NCI-H2029 (cell line): ENCODE data around the gene SLX1A.
"Not testable (repeated sequence)": the region's sequence is repeated elsewhere in the genome, so short reads cannot be mapped to it uniquely, and the experiment has no call there.

Experiments used
- DNase-seq: peaks from one replicate; lab custom pipeline; 2025; lab: John Stamatoyannopoulos, UW

Gene SLX1A

DNA sequence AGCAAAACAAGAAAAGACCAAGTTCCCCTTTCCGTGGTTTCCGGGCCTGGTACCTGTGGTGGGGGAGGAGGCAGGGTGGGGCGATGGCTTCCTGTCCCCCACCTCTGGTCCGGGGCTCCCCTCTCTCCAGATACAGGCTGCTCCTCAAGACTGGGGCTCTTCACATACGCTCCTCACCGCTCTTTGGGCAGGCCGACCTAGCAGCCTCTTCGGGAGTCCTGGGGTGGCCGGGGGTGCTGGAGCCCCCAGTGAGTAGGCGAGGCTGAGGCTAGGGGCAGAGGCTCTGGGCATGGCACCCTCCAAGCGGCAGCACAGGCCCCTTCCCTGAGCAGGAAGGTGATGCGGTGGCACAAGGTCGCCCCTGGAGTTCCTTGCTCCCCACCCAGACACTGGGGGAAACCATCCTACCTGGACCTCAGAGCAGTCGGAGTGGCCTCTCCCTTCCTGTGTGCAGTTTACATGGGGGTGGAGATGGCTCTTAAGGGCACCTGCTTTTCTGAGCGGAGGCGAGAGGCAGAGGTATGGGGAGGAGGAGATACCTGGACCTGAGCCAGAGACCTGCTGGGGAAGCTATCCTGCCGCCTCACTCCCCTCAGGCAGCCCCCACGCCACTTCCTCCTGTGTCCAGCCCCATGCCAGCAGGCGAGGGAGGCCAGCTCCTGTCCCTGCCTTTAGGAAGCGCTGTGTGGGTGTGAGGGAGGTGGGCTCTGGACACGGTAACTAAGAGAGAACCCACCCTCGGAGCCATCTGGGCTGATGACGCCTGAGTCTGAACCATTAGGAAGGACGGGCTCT is 9.4 kb upstream of the SLX1A start:
- peak; percentile 78 for DNase-seq

- DNase-seq: no peak
Measured at GRCh38 chr16:30184891-30185682, 8.6 kb upstream of the SLX1A start.

DNA sequence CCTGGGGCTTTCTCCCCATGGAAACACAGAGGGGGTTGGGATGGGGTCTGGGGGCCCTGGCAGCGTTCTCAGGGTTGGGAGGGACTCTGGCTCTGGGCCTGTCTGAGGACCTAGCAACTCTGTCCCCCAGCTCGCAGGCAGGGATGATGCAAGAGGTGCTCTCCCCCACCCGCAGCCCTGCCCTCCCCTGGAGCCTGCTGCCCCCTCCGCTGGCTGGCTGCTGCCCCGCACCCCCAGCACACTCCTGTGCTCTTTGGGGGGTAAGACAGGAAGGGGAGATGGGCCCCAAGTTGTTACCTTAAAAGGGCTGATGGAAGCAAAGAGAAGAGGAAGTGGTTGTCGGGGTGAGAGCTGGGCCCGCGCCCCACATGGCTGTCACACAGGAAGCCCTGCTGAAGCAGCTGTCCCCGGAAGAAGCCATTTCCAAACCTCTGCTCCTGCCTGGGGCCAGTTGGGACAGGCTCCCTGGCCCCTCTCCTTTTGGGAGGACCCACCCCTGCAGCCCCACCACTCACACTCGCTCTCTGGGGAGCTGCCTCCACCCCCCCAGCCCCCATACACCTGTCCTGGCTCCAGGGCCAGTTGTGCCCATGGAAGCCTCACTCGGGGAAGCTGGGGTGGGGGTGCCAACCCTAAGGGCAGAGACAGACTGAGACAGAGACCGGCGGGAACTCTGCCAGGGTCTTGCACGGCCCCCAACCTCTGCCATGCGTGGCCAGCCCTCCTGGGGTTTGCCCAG is 7.8 kb upstream of the SLX1A start:
- DNase-seq: no peak

- DNase-seq: no peak
Measured at GRCh38 chr16:30186444-30186781, 7.3 kb upstream of the SLX1A start.

GRCh38 chr16:30186782-30187555 is 6.7 kb upstream of the SLX1A start:
- no peak for DNase-seq

- DNase-seq: no peak
Measured at GRCh38 chr16:30187556-30187865, 6.2 kb upstream of the SLX1A start.

GRCh38 chr16:30187971-30188561 is 5.6 kb upstream of the SLX1A start:
- DNase-seq: no peak

DNA sequence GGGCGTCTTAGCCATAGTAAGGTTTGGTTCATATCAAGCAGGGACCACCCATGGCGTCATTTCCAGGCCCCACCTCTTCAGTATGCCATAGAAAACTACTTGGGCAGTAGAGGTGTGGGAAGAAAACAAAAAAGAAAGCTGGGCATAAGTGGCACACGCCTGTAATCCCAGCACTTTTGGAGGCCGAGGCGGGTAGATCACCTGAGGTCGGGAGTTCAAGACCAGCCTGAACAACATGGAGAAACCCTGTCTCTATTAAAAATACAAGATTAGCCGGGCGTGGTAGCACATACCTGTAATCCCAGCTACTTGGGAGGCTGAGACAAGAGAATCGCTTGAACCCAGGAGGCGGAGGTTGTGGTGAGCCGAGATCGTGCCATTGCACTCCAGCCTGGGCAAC is 2.5 kb upstream of the SLX1A start:
- DNase-seq: not testable (repeated sequence)

DNA sequence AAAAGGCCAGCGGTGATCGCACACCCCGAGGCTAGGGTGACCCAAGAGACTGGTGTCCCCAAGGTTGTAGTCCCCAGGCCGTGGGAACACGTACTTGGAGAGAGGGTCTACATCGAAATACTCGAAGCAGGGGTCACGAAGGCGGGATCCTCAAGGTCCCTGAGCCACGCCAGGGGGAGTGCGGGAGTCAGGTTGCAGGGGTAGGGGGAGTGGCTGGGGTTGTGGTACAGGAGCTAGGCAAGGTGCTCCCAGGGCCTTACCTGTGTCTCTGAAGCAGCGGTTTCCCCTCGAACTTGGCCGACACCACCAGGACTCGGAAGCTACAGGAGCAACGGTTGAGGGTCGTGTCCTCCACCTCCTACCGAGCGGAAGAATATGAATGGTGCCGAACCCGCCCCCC is 577 bp upstream of the SLX1A start:
- not testable (repeated sequence) for DNase-seq

DNA sequence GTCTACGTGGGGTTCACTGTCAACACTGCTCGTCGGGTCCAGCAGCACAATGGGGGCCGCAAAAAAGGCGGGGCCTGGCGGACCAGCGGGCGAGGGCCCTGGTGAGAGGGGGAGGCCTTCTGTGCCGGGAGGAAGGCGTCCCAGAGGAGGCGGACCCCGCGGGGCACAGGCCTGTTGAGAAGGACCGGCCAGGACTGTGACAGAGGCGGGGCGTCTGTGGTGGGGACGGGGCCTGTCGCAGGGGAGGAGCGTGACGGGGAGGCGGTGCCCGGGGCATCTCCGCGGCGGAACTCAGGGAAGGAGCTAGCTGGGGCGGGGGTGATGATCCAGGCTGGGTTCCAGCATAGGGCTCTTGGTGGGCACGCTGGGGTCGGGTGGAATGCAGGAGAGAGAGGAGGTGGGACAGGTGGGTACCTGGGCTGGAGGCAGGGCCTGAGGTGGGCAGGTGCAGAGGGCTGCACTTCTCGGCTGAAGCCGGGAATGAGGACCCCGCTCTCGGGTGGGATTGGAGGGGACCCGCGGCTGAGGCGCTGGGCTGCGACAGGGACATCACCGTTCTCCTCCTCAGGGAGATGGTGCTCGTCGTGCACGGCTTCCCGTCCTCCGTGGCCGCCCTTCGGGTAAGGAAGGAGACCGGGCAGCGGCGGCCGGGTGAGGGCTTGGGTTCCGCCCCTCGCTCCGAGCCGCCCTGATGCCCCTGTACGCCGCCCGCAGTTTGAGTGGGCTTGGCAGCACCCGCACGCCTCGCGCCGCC is 674 bp downstream of the SLX1A start:
- not testable (repeated sequence) for DNase-seq

GRCh38 chr16:30197001-30197400 is 3.3 kb downstream of the SLX1A start:
- not testable (repeated sequence) for DNase-seq

DNA sequence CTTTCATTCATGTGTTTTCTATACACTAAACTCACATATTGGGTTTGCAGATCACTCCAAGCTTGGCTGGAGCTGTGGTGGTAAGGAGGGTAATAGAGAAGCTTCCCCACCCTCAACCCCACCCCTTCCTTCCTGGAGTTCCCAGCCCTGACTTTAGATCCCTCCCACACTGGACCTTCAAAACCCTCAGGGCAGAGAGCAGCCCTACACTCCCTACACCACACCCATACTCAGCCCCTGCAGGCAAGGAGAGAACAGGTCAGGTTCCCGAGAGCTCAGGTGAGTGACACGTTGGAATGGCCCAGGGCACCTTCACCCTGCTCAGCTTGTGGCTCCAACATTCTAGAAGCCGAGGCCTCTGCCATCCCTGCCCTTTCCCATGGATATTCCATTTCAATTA is 5.4 kb downstream of the SLX1A start, which contains the start of gene SULT1A3:
SULT1A3 (plus strand) TSS at position 207 of the 400 bp plus-strand sequence. CDS start 1,474 bp downstream, outside the sequence.
- not testable (repeated sequence) for DNase-seq

GRCh38 chr16:30199608-30200343 is 6.1 kb downstream of the SLX1A start:
- DNase-seq: not testable (repeated sequence)

DNA sequence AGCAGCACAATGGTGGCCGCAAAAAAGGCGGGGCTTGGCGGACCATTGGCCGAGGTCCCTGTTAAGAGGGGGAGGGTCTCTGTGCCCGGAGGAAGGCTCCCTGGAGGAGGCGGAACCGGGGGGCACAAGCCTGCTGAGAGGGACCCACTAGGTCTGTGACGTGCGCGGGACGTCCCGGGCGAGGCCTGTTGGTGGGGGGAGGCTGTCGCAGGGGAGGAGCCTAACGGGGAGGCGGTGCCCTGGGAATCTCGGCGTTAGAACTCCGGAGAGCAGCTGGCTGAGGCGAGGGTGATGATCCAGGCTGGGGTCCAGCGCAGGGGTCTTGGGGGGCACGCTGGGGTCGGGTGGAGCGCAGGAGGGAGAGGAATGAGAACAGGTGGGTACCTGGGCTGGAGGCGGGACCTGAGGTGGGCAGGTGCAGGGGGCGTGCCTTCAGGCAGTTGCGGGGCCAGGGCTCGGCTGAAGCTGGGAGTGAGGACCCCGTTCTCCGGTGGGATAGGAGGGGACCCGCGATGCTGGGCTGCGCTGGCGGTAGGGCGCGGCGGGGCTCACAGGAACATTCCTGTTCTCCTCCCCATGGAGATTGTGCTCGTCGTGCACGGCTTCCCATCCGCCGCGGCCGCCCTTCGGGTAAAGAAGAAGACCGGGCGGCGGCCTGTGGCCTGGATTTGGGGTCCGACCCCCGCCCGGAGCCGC is 12.0 kb downstream of the SLX1A start:
- DNase-seq: not testable (repeated sequence)

GRCh38 chr16:30206252-30206651 is 12.6 kb downstream of the SLX1A start:
- not testable (repeated sequence) for DNase-seq

DNA sequence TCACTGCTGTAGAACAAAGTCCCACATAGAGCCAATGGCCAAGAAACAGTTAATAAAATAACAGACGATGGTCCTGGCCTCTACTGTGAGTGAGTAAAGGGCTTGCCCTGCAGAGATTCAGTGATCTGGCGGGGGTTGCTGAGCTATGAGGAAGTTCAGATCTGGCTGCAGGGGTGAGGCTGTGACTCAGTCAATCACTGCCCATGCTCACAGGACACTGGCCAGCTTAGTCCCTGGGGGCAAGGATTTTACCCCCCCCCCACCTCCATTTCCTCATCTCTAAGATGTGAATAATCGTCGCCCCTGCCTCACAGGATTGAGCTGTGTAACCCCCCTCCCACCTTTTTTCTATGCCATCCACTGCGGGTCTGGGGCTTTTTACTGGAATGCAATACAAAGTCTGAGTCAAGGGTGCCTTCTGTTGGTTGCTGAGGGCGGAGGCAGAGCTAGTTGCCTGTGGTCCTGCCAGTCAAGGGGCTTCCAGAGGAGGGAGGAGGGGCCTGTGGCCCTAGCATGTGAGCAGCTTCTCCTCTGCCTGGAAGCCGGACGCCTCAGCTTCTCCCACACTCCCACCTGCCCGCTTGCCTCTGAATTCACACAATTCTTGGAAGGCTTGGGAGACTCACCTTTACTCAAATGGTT is 13.5 kb downstream of the SLX1A start:
- not testable (repeated sequence) for DNase-seq

DNA sequence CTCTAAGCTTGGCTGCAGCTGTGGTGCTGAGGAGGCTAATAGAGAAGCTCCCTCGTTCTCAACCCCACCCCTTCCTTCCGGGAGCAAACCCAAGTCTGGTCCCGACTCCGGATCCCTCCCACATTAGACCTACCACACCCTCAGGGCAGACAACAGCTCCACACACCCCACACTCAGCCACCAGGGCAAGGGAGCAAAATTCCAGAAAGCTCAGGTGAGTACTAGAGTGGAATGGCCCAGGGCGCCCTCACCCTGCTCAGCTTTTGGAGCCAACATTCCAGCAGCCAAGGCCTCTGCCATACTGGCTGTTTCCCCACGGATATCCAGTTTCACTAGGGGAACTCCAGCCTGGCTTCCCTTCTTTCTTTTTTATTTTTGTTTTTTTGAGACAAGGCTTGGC is 15.4 kb downstream of the SLX1A start:
- DNase-seq: not testable (repeated sequence)

GRCh38 chr16:30211414-30211813 is 17.7 kb downstream of the SLX1A start:
- not testable (repeated sequence) for DNase-seq

GRCh38 chr16:30217082-30217481 is 23.4 kb downstream of the SLX1A start:
- DNase-seq: not testable (repeated sequence)
